K562 (cell line): Measurements from ENCODE around the gene ZNF32. TPM values are rescaled to one million over a fixed set of nuclear protein-coding genes. Genes with fewer than 3 reads are reported as not detected.

Experiments
- ATAC-seq: fragments of 200-7000 bp; cut with Tn5 transposase; 3 replicates; pipeline ENCODE4 v1.9.1; 2020; ENCODE audit warnings: moderate library complexity
- BruUV-seq: library from RNA; stranded (reverse); fragments of 400-500 nt; replicated peaks from 2 replicates; lab custom pipeline; 2021; lab: Mats Ljungman, UMichigan
- CTCF ChIA-PET: fragments of 300-600 bp; formaldehyde crosslinking; extraction: SDS; loops from one replicate; lab custom pipeline; 2021; ENCODE audit warnings: low intra/inter-chr PET ratio; lab: Yijun Ruan, JAX
- POLR2A ChIA-PET: fragments of 300-600, 350-650 bp; sonication (Branson Sonifier 250); formaldehyde crosslinking; extraction: SDS; loops from one replicate; lab custom pipeline; 2021; ENCODE audit warnings: antibody characterized with exemption, inconsistent platforms; lab: Yijun Ruan, JAX
- DNase-seq, 4 experiments: peaks; one replicate each; pipeline versions ENCODE4 v3.0.0 to v3.0.0-alpha.2; 2011 to 2018; ENCODE audit warnings: low spot score in 3 of 4, mixed read lengths in 3 of 4; ENCODE audit errors: extremely low read depth in 1 of 4
- FAIRE-seq: peaks from 2 replicates; lab custom pipeline; 2011; peaks lifted over from hg19 to GRCh38; lab: Jason Lieb, UNC
- H2AFZ ChIP-seq: 2 replicates; pipeline ENCODE4 v1.6.0; 2011; ENCODE audit warnings: low read depth, low read length, control low read depth, inconsistent platforms
- H3K27ac ChIP-seq: fragments of 200-600 bp; 3 replicates; pipeline ENCODE4 v1.8.0; 2011; ENCODE audit warnings: low read depth, mild to moderate bottlenecking, control low read depth, inconsistent platforms, low read length, moderate library complexity, mixed read lengths; ENCODE audit errors: extremely low read depth
- H3K27me3 ChIP-seq, 2 experiments: fragments of 300-600 bp in 1 of 2; 2 replicates in 1 of 2; 3 replicates in 1 of 2; pipeline versions ENCODE4 v1.6.0 to v1.8.0; 2011; ENCODE audit warnings: inconsistent platforms in 2 of 2, low read length in 2 of 2, mild to moderate bottlenecking in 1 of 2, mixed read lengths in 1 of 2, moderate library complexity in 1 of 2; ENCODE audit not compliant: control insufficient read depth in 2 of 2, insufficient read depth in 2 of 2
- H3K36me3 ChIP-seq: fragments of 300-600 bp; 3 replicates; pipeline ENCODE4 v1.8.0; 2011; ENCODE audit warnings: mild to moderate bottlenecking, low read length, inconsistent platforms; ENCODE audit not compliant: control insufficient read depth, insufficient read depth
- H3K4me1 ChIP-seq, 2 experiments: fragments of 200-600 bp in 1 of 2; replicated peaks in 1 of 2; 2 replicates in 1 of 2; 3 replicates in 1 of 2; pipeline versions ENCODE4 v1.5.1 to v1.8.0; 2011; ENCODE audit warnings: inconsistent platforms in 2 of 2, low read length in 2 of 2, mild to moderate bottlenecking in 1 of 2, mixed read lengths in 1 of 2, moderate library complexity in 1 of 2; ENCODE audit not compliant: control insufficient read depth in 2 of 2, insufficient read depth in 2 of 2
- H3K4me2 ChIP-seq: 2 replicates; pipeline ENCODE4 v1.6.1; 2011; ENCODE audit warnings: low read length, control low read depth, inconsistent platforms, mixed read lengths; ENCODE audit not compliant: insufficient read depth
- H3K4me3 ChIP-seq: fragments of 200-600 bp; sonication (generic), shearing (Covaris generic); 2 replicates; pipeline ENCODE4 v1.5.1; 2016; ENCODE audit warnings: control low read depth, inconsistent platforms
- H3K79me2 ChIP-seq: fragments of 200-600 bp; 3 replicates; pipeline ENCODE4 v1.8.0; 2011; ENCODE audit warnings: low read length, inconsistent platforms; ENCODE audit not compliant: control insufficient read depth, insufficient read depth
- H3K9ac ChIP-seq, 2 experiments: 2 replicates each; pipeline versions ENCODE4 v1.6.0 to v1.6.1; 2011; ENCODE audit warnings: low read depth in 2 of 2, low read length in 2 of 2, control low read depth in 1 of 2, inconsistent platforms in 1 of 2, mild to moderate bottlenecking in 1 of 2, mixed read lengths in 1 of 2; ENCODE audit not compliant: insufficient read depth in 1 of 2
- H3K9me1 ChIP-seq: one replicate; pipeline ENCODE4 v1.6.0; 2011; ENCODE audit warnings: inconsistent platforms, mild to moderate bottlenecking, low read length, moderate library complexity; ENCODE audit not compliant: control insufficient read depth, insufficient read depth
- H3K9me3 ChIP-seq: replicated peaks from 2 replicates; pipeline ENCODE4 v1.5.1; 2011; ENCODE audit warnings: low read depth, low read length, inconsistent platforms; ENCODE audit not compliant: control insufficient read depth, insufficient read depth
- H4K20me1 ChIP-seq: replicated peaks from 2 replicates; pipeline ENCODE4 v1.6.1; 2011; ENCODE audit warnings: low read length, inconsistent platforms, mixed read lengths; ENCODE audit not compliant: control insufficient read depth, insufficient read depth
- E2F6 ChIP-seq, 2 experiments: IDR thresholded peaks; 2 replicates each; pipeline ENCODE4 v1.6.1; 2011; ENCODE audit warnings: borderline replicate concordance in 1 of 2, control low read depth in 1 of 2, low read depth in 1 of 2, low read length in 1 of 2, mild to moderate bottlenecking in 1 of 2, mixed read lengths in 1 of 2, moderate library complexity in 1 of 2; ENCODE audit not compliant: insufficient read depth in 1 of 2, insufficient read length in 1 of 2, poor library complexity in 1 of 2, severe bottlenecking in 1 of 2; ENCODE audit errors: extremely low read depth in 1 of 2
- KAT7 ChIP-seq: sonication (generic); formaldehyde crosslinking; IDR thresholded peaks from 2 replicates; pipeline ENCODE4 v1.8.0; 2022; ENCODE audit warnings: missing genetic modification reagents, mild to moderate bottlenecking, borderline replicate concordance
- MCM5 ChIP-seq: fragments of 450-650 bp; IDR thresholded peaks from 2 replicates; pipeline ENCODE4 v1.6.1; 2016; ENCODE audit warnings: low read depth
- MIER1 ChIP-seq: fragments of 450-650 bp; IDR thresholded peaks from 2 replicates; pipeline ENCODE4 v1.6.1; 2016; ENCODE audit warnings: antibody characterized with exemption, mild to moderate bottlenecking, low read depth
- PHF21A ChIP-seq: fragments of 450-650 bp; IDR thresholded peaks from 2 replicates; pipeline ENCODE4 v1.6.1; 2017; ENCODE audit warnings: low read depth, borderline replicate concordance
- PTRF ChIP-seq: fragments of 450-650 bp; IDR thresholded peaks from 2 replicates; pipeline ENCODE4 v1.6.1; 2016; ENCODE audit warnings: mild to moderate bottlenecking, missing genetic modification characterization, missing compliant biosample characterization
- SNRNP70 ChIP-seq: fragments of 200-400 bp; formaldehyde crosslinking; optimal IDR thresholded peaks from 2 replicates; pipeline ENCODE3; 2017; ENCODE audit warnings: low read depth, low read length
- SRF ChIP-seq, 2 experiments: fragments of 250-450, 450-650 bp in 1 of 2; sonication (Bioruptor Pico) in 1 of 2; sonication (generic) in 1 of 2; formaldehyde crosslinking; IDR thresholded peaks; 2 replicates each; pipeline versions ENCODE4 v1.5.0 to v1.5.1; 2020 to 2022; ENCODE audit warnings: mild to moderate bottlenecking in 1 of 2, missing genetic modification reagents in 1 of 2
- ZNF165 ChIP-seq: fragments of 250-450 bp; sonication (Bioruptor Pico); IDR thresholded peaks from 2 replicates; pipeline ENCODE4 v1.4.0; 2020; ENCODE audit warnings: borderline replicate concordance
- ZNF212 ChIP-seq: fragments of 450-650 bp; formaldehyde crosslinking; IDR thresholded peaks from 2 replicates; pipeline ENCODE4 v1.4.0; 2020; ENCODE audit warnings: mild to moderate bottlenecking
- ZNF57 ChIP-seq: fragments of 450-650 bp; formaldehyde crosslinking; IDR thresholded peaks from 2 replicates; pipeline ENCODE4 v1.4.0; 2020; ENCODE audit warnings: mild to moderate bottlenecking, moderate library complexity
- ZNF584 ChIP-seq: fragments of 200-800 bp; sonication (Bioruptor generic); IDR thresholded peaks from 2 replicates; pipeline ENCODE4 v1.6.1; 2016; ENCODE audit warnings: low read depth, mild to moderate bottlenecking, missing genetic modification characterization, missing compliant biosample characterization
- ZNF764 ChIP-seq: fragments of 250-450 bp; sonication (Bioruptor Pico); IDR thresholded peaks from 2 replicates; pipeline ENCODE4 v1.4.0; 2020; ENCODE audit warnings: low read depth, mild to moderate bottlenecking, moderate library complexity
- ZNF830 ChIP-seq: fragments of 250-450 bp; sonication (Bioruptor Pico); IDR thresholded peaks from 2 replicates; pipeline ENCODE4 v1.5.0; 2021; ENCODE audit warnings: mild to moderate bottlenecking
- ZSCAN29 ChIP-seq: fragments of 450-650 bp; IDR thresholded peaks from 2 replicates; pipeline ENCODE4 v1.6.1; 2017
- WGBS: fragments of 100-300 bp; shearing (Covaris generic); methylation state at CpG from one replicate; pipeline ENCODE4 v1.1.6; 2016; ENCODE audit warnings: low coverage, mixed read lengths; ENCODE audit not compliant: insufficient coverage; ENCODE audit errors: missing lambda C conversion rate; 5-methylcytosine and 5-hydroxymethylcytosine counted together
- in situ Hi-C: fragments of 300-500 bp; cut with MboI; formaldehyde crosslinking; loops from 4 replicates; pipeline ENCODE4 v1.15.0; 2018; ENCODE audit warnings: inconsistent platforms, mixed read lengths
- intact Hi-C: fragments of 100-400 bp; cut with micrococcal nuclease; formaldehyde crosslinking; loops from 2 replicates; pipeline ENCODE4 v1.14.2; 2022
- polyA plus RNA-seq, 8 experiments: library from polyadenylated mRNA; depleted of rRNA in 4 of 8; stranded (reverse) in 5 of 8; unstranded in 3 of 8; fragments of >200 nt; fragmentation: Nextera tagmentation in 2 of 8; fragmentation: Illumina TruSeq in 1 of 8; extraction: Ambion mirVana in 2 of 8; extraction: Trizol in 1 of 8; gene quantifications; 2 replicates each; pipeline versions ENCODE4 v1.2.1 to v1.2.3, GENCODE V29; 2011 to 2014; ENCODE audit warnings: inconsistent platforms in 1 of 8, missing spikeins in 1 of 8
- total RNA-seq, 7 experiments: library from RNA; depleted of rRNA in 6 of 7; stranded (reverse); fragments of >200 nt in 6 of 7; fragmentation: Illumina TruSeq in 2 of 7; extraction: Trizol in 2 of 7; gene quantifications; 2 replicates each; pipeline versions ENCODE4 v1.2.1 to v1.2.3, GENCODE V29; 2011 to 2021; ENCODE audit warnings: low replicate concordance in 1 of 7
- TF ChIP-seq, protein P1 (sequence below), 2 experiments: IDR thresholded peaks in 1 of 2; conservative IDR thresholded peaks in 1 of 2; 2 replicates each; pipeline ENCODE4 v1.6.1; 2016; ENCODE audit warnings: low read depth in 2 of 2, mild to moderate bottlenecking in 1 of 2, missing compliant biosample characterization in 1 of 2, missing genetic modification characterization in 1 of 2, moderate library complexity in 1 of 2
- TF ChIP-seq, protein P2 (sequence below): IDR thresholded peaks from 2 replicates; pipeline ENCODE4 v1.6.1; 2014; ENCODE audit warnings: antibody characterized with exemption

ZNF32 gene
- total and polyA plus RNA-seq, 9 of the 15 experiments (the other 6 are each of a cell fraction or from before 2014, with no cell fraction given), result 17.3 to 57.0 (median 26.3) TPM

DNA sequence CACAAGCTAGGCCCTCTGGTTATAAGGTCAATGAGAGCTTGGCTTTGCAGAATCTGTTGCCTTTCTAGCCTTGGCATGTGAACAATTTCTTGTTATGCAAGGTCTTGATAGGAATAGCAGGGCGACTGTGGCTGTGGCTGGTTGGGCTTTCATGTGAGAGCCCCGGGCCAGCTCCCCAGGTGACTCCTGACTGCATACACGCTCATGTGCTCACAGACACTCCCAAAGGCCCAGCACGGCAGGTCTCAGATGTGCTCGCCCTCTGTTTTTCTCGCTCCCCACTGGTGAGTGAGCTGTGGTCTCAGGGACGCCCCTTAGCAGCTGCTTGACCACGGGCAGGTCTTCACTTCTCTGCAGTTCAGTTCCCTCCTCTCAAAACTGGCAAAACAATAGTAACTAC is 37.1 kb upstream of the ZNF32 start:
- under 1% methylated on average over 8 of the region's 8 CpGs for WGBS
- TF ChIP-seq MIER1 (no peak), ZNF830 (CRISPR knock-in tag) (no peak), ZNF57 (CRISPR knock-in tag) (no peak), ZNF584 (no peak), PTRF (tag) (no peak), SNRNP70 (no peak), ZSCAN29 (no peak), ZNF165 (CRISPR knock-in tag) (no peak), SRF (CRISPR knock-in tag; IDR thresholded peaks at IDR 0.05) (no peak), KAT7 (CRISPR knock-in tag) (no peak), ZNF764 (CRISPR knock-in tag) (no peak), E2F6 (IDR thresholded peaks at IDR 0.05; ENCODE audit: borderline replicate concordance in 1 of 2, extremely low read depth in 1 of 2, insufficient read depth in 1 of 2, insufficient read length in 1 of 2, low read depth in 1 of 2, low read length in 1 of 2, poor library complexity in 1 of 2, severe bottlenecking in 1 of 2) (no peak), PHF21A (no peak), ZNF212 (CRISPR knock-in tag) (no peak), MCM5 (no peak)
- TF ChIP-seq, protein P1, sequence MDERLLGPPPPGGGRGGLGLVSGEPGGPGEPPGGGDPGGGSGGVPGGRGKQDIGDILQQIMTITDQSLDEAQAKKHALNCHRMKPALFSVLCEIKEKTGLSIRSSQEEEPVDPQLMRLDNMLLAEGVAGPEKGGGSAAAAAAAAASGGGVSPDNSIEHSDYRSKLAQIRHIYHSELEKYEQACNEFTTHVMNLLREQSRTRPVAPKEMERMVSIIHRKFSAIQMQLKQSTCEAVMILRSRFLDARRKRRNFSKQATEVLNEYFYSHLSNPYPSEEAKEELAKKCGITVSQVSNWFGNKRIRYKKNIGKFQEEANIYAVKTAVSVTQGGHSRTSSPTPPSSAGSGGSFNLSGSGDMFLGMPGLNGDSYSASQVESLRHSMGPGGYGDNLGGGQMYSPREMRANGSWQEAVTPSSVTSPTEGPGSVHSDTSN (CRISPR knock-in tag; IDR thresholded peaks at IDR 0.05; ENCODE audit: low read depth), result no peak
- TF ChIP-seq, protein P1 (tag; conservative IDR thresholded peaks at IDR 0.05; ENCODE audit: low read depth), result no peak
- TF ChIP-seq, protein P2, sequence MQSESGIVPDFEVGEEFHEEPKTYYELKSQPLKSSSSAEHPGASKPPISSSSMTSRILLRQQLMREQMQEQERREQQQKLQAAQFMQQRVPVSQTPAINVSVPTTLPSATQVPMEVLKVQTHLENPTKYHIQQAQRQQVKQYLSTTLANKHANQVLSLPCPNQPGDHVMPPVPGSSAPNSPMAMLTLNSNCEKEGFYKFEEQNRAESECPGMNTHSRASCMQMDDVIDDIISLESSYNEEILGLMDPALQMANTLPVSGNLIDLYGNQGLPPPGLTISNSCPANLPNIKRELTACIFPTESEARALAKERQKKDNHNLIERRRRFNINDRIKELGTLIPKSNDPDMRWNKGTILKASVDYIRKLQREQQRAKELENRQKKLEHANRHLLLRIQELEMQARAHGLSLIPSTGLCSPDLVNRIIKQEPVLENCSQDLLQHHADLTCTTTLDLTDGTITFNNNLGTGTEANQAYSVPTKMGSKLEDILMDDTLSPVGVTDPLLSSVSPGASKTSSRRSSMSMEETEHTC, result no peak

More for the DNA sequence above, 37.1 kb upstream of the ZNF32 start:
- H3K9ac ChIP-seq, result no peak overlapping the region
- peaks cover 0 to 22% of the 10 kb centered on the region in 2 experiments; a peak in 2 of 5 replicates for H3K4me1 ChIP-seq
- DNase-seq (no peak), ATAC-seq (no peak), FAIRE-seq (no peak)
- no peak overlapping the region for H3K4me3 ChIP-seq
- no peaks in the 10 kb centered on the region for H3K79me2 ChIP-seq
- H3K9me3 ChIP-seq, result no peaks in the 10 kb centered on the region
- no peak overlapping the region for H3K27ac ChIP-seq
- in situ Hi-C loops, result no loop called here
- BruUV-seq, result no TSS peak
- ChIA-PET CTCF (no interaction called here), POLR2A (interaction anchor here (0.7 kb wide), 1 partner anchor 194 kb away, joined by 3 read pairs; no protein-coding TSS in a partner anchor)
- no peaks in the 10 kb centered on the region for H3K36me3 ChIP-seq
- peaks cover 11 to 34% of the 10 kb centered on the region in 2 experiments; a peak in 3 of 5 replicates for H3K27me3 ChIP-seq
- H3K4me2 ChIP-seq, result no peak overlapping the region
- no peak overlapping the region for H2AFZ ChIP-seq
- H4K20me1 ChIP-seq, result no peaks in the 10 kb centered on the region
- no peaks in the 10 kb centered on the region for H3K9me1 ChIP-seq
- intact Hi-C loops, result no loop called here
